Measurements from ENCODE around the gene RAVER2.
"Not testable (repeated sequence)": the region's sequence is repeated elsewhere in the genome, so short reads cannot be mapped to it uniquely, and the experiment has no call there.

The RAVER2 gene

DNA sequence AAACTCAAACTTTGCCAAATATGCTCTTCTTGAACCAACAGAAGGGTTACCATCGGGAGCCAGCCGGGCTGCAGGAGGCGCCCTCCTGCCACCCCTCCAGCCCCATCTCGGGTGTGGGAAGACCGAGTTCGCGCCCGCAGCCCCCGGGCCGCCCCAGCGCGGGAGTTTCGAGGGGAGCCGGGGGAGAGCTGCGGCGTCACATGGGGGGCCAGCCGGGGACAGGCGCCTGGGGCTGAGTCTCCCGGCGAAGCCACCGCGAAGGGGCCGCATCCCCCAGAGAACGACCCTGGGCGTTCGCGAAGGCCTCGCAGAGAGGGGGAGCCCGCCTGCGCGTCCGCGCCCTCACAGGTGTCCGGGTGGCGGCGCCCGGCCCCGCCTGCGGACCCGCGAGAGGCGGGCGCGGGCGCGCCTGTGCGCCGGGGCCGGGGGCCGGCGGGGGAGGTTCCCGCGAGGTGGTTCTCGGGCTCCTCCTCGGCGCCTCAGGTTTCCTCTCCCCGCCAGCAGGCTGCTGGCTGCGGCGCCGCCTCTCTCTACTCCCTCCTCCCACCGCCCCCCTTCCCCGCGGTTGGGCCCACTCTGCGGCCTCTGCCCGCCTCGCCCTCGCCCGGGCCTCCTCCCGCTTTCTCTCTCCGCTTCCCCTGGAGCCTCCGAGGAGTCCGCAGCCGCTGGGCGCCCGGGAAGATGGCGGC is at the start of gene RAVER2:
Gene RAVER2 (plus strand): TSS at position 584 of the 689 bp plus-strand sequence. CDS start 98 bp downstream, at position 682.
- Mint-ChIP-seq H3K9me3 (no peaks in the 10 kb centered on the region), H3K4me3 (peak within 1 kb of the TSS; percentile 82), H3K4me1 (peaks cover 15% of the 10 kb centered on the region), H3K27me3 (no peaks in the 10 kb centered on the region), H3K36me3 (ENCODE audit: insufficient read depth) (peaks cover 6% of the 10 kb centered on the region), H3K27ac (ENCODE audit: low read depth) (peak within 1 kb of the TSS; percentile 71)
- DNase-seq (ENCODE audit: low spot score in 2 of 2) (peak; percentile 25 to 48), ATAC-seq (replicated peaks; ENCODE audit: extremely low read depth, poor library complexity, severe bottlenecking) (peak; percentile 81)

- Mint-ChIP-seq H3K27ac (ENCODE audit: low read depth) (no peak overlapping the region), H3K36me3 (ENCODE audit: insufficient read depth) (no peaks in the 10 kb centered on the region), H3K27me3 (peaks cover 43% of the 10 kb centered on the region), H3K4me1 (no peaks in the 10 kb centered on the region), H3K4me3 (no peak overlapping the region), H3K9me3 (no peaks in the 10 kb centered on the region)
- no peak for ATAC-seq (replicated peaks; ENCODE audit: extremely low read depth, poor library complexity, severe bottlenecking)
- DNase-seq (ENCODE audit: low spot score in 2 of 2): no peak
Observed at GRCh38 chr1:64696879-64697278, 48.0 kb upstream of the RAVER2 start.

DNA sequence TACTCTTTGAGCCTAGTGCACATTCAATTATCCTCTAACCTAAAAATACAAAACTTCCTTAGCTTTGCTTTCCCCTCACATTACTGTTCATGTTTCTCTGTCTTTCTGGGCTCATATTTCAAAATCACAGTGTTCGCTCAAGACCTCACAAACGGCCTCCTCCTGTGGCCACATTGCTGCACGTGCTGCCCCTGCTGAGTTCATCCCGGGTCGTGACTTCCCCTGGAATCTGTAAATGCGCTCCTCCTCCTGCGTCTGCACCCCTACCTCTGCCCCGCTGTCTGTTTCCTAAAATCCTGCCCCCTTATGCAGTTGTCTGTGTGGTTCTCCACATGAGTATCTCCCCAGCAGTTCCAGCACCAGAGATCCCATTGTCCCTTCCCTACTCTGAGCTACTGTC is 45.5 kb upstream of the RAVER2 start:
- Mint-ChIP-seq H3K27me3 (peaks cover 55% of the 10 kb centered on the region), H3K36me3 (ENCODE audit: insufficient read depth) (no peaks in the 10 kb centered on the region), H3K4me3 (no peak overlapping the region), H3K4me1 (no peaks in the 10 kb centered on the region), H3K27ac (ENCODE audit: low read depth) (no peak overlapping the region), H3K9me3 (no peaks in the 10 kb centered on the region)
- no peak for DNase-seq (ENCODE audit: low spot score in 2 of 2)
- no peak for ATAC-seq (replicated peaks; ENCODE audit: extremely low read depth, poor library complexity, severe bottlenecking)

DNA sequence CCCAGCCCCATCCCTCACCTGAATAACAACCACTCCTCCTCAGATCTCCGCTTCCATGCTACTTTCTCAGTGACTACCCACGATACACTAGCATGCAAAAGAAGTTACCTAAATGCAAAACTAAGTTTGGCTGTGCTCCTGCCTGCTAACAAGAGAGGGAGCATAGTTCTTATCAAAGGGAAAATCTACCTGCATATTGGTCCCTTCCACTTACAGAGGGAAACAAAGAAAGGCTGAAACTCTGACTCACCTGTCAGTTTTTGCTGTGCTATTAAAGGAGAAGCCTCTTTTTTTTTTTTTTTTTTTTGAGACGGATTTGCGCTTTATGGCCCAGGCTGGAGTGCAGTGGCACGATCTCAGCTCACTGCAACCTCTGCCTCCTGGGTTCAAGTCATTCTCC is 43.8 kb upstream of the RAVER2 start:
- peaks cover 46% of the 10 kb centered on the region for H3K27me3 Mint-ChIP-seq
- H3K4me3 Mint-ChIP-seq: no peak overlapping the region
- ATAC-seq (replicated peaks; ENCODE audit: extremely low read depth, poor library complexity, severe bottlenecking) (no peak), DNase-seq (ENCODE audit: low spot score in 2 of 2) (no peak)
- no peak overlapping the region for H3K27ac Mint-ChIP-seq (ENCODE audit: low read depth)
- no peaks in the 10 kb centered on the region for H3K36me3 Mint-ChIP-seq (ENCODE audit: insufficient read depth)
- no peaks in the 10 kb centered on the region for H3K4me1 Mint-ChIP-seq
- no peaks in the 10 kb centered on the region for H3K9me3 Mint-ChIP-seq

DNA sequence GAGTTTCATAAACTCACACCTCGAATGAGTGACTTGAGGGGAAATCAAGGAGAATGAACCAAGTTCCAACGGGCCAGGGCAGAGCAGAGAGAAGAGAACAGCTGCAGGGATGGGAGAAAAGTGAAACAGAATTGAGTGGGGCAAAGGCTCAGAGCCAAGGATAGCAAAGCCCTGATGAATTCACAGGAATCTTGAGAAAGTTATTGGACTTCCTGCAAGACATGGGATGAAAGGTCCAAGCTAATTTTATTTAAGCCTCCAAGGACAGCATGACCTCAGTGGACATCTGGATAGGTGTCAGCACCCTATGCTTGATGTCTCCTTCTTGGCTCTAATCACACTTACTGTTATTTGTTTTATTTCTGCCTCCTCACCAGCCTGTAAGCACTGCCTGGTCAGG is 43.0 kb upstream of the RAVER2 start:
- Mint-ChIP-seq H3K36me3 (ENCODE audit: insufficient read depth) (no peaks in the 10 kb centered on the region), H3K27me3 (peaks cover 44% of the 10 kb centered on the region), H3K4me1 (no peaks in the 10 kb centered on the region), H3K4me3 (no peak overlapping the region), H3K27ac (ENCODE audit: low read depth) (no peak overlapping the region), H3K9me3 (no peaks in the 10 kb centered on the region)
- ATAC-seq (replicated peaks; ENCODE audit: extremely low read depth, poor library complexity, severe bottlenecking) (no peak), DNase-seq (ENCODE audit: low spot score in 2 of 2) (no peak)

DNA sequence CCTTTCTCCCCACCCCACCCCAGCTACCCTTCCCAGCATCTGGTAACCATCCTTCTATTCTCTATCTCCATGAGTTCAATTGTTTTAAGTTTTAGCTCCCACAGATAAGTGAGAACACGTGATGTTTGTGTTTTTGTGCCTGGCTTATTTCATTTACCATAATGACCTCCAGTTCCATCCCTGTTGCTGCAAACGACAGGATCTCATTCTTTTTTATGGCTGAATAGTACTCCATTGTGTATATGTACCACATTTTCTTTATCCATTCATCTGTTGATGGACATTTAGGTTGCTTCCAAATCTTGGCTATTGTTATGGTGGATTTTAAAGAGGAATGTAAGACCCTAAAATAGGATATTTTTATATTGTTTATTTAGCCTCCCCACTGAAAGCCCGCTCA is 42.2 kb upstream of the RAVER2 start:
- ATAC-seq (replicated peaks; ENCODE audit: extremely low read depth, poor library complexity, severe bottlenecking); H3K4me1 Mint-ChIP-seq; H3K27ac Mint-ChIP-seq (ENCODE audit: low read depth); DNase-seq (ENCODE audit: low spot score in 2 of 2); H3K4me3 Mint-ChIP-seq; H3K9me3 Mint-ChIP-seq; H3K36me3 Mint-ChIP-seq (ENCODE audit: insufficient read depth): not testable (repeated sequence)
- peaks cover 44% of the 10 kb centered on the region for H3K27me3 Mint-ChIP-seq

- no peak overlapping the region for H3K4me3 Mint-ChIP-seq
- no peaks in the 10 kb centered on the region for H3K9me3 Mint-ChIP-seq
- DNase-seq (ENCODE audit: low spot score in 2 of 2) (no peak), ATAC-seq (replicated peaks; ENCODE audit: extremely low read depth, poor library complexity, severe bottlenecking) (no peak)
- no peaks in the 10 kb centered on the region for H3K4me1 Mint-ChIP-seq
- H3K36me3 Mint-ChIP-seq (ENCODE audit: insufficient read depth): no peaks in the 10 kb centered on the region
- H3K27ac Mint-ChIP-seq (ENCODE audit: low read depth): no peak overlapping the region
- H3K27me3 Mint-ChIP-seq: peaks cover 44% of the 10 kb centered on the region
Observed at GRCh38 chr1:64703600-64703999, 41.3 kb upstream of the RAVER2 start.

DNA sequence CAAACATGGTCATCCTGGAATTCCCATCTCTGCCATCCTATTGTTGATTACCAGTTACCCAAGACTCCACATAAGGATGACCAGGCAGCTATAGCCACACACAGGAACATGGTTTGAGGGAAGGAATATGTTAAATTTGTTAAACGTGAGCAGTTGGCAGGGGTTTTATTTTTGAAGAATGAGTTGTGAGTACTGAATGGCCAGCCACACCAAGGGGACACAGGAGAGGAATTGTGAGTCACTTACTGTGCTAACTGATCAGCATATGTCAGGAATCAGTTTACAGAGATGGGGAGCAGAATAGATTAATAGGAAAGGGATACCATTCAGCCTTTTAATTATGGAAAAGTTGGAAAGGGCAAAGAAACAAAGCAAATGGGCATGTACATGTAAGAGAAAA is 39.3 kb upstream of the RAVER2 start:
- no peak overlapping the region for H3K4me3 Mint-ChIP-seq
- H3K27me3 Mint-ChIP-seq: peaks cover 24% of the 10 kb centered on the region
- no peaks in the 10 kb centered on the region for H3K9me3 Mint-ChIP-seq
- H3K27ac Mint-ChIP-seq (ENCODE audit: low read depth): no peak overlapping the region
- DNase-seq (ENCODE audit: low spot score in 2 of 2) (no peak), ATAC-seq (replicated peaks; ENCODE audit: extremely low read depth, poor library complexity, severe bottlenecking) (no peak)
- H3K4me1 Mint-ChIP-seq: no peaks in the 10 kb centered on the region
- H3K36me3 Mint-ChIP-seq (ENCODE audit: insufficient read depth): no peaks in the 10 kb centered on the region

DNA sequence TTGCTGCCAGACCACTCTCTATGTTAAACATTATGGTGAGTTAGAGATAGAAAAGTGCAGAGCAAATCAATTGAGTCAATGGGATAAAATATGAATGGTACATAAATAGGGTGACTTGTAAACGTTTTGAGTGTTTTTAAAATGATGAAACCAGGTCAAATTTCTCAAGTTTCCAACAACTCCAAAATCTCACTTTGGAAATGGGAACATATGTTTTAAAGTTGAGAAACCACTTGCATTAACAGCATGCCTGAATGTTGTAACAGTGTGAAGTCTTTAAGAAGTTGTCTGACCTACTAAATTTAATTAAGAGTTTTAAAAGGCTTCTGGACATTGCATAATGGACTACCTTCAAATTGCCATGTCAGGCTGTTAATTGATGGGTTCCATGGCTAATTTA is 33.6 kb upstream of the RAVER2 start:
- H3K4me3 Mint-ChIP-seq: no peak overlapping the region
- H3K27me3 Mint-ChIP-seq: peaks cover 9% of the 10 kb centered on the region
- H3K27ac Mint-ChIP-seq (ENCODE audit: low read depth): no peak overlapping the region
- no peaks in the 10 kb centered on the region for H3K4me1 Mint-ChIP-seq
- H3K9me3 Mint-ChIP-seq: no peaks in the 10 kb centered on the region
- DNase-seq (ENCODE audit: low spot score in 2 of 2) (no peak), ATAC-seq (replicated peaks; ENCODE audit: extremely low read depth, poor library complexity, severe bottlenecking) (no peak)
- no peaks in the 10 kb centered on the region for H3K36me3 Mint-ChIP-seq (ENCODE audit: insufficient read depth)

GRCh38 chr1:64712049-64712448 is 32.8 kb upstream of the RAVER2 start:
- H3K4me1 Mint-ChIP-seq: no peaks in the 10 kb centered on the region
- H3K9me3 Mint-ChIP-seq: no peaks in the 10 kb centered on the region
- ATAC-seq (replicated peaks; ENCODE audit: extremely low read depth, poor library complexity, severe bottlenecking) (no peak), DNase-seq (ENCODE audit: low spot score in 2 of 2) (no peak)
- no peaks in the 10 kb centered on the region for H3K36me3 Mint-ChIP-seq (ENCODE audit: insufficient read depth)
- H3K27me3 Mint-ChIP-seq: peaks cover 10% of the 10 kb centered on the region
- no peak overlapping the region for H3K4me3 Mint-ChIP-seq
- no peak overlapping the region for H3K27ac Mint-ChIP-seq (ENCODE audit: low read depth)

DNA sequence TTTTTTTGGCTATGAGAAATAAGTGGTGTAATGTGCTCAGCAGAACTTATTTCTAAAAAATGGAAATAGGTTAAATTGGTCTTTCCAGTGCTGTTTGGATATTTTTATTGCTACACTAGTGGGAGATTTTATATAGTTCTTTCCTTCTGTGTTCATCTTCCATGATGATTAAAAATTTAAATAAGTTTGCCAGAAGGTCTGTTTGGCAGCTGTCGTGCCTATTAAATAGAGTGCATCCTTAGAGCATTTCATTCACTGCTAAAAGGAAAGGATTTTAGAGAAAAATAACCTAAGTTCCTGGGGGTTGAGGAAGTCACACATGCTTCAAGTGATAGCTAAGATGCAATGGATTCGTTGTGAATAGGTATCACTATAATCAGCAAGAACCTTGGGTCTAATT is 29.7 kb upstream of the RAVER2 start:
- ATAC-seq (replicated peaks; ENCODE audit: extremely low read depth, poor library complexity, severe bottlenecking) (no peak), DNase-seq (ENCODE audit: low spot score in 2 of 2) (no peak)
- H3K27ac Mint-ChIP-seq (ENCODE audit: low read depth): no peak overlapping the region
- no peaks in the 10 kb centered on the region for H3K4me1 Mint-ChIP-seq
- H3K9me3 Mint-ChIP-seq: peaks cover 8% of the 10 kb centered on the region
- no peak overlapping the region for H3K4me3 Mint-ChIP-seq
- H3K36me3 Mint-ChIP-seq (ENCODE audit: insufficient read depth): no peaks in the 10 kb centered on the region
- H3K27me3 Mint-ChIP-seq: peaks cover 35% of the 10 kb centered on the region

DNA sequence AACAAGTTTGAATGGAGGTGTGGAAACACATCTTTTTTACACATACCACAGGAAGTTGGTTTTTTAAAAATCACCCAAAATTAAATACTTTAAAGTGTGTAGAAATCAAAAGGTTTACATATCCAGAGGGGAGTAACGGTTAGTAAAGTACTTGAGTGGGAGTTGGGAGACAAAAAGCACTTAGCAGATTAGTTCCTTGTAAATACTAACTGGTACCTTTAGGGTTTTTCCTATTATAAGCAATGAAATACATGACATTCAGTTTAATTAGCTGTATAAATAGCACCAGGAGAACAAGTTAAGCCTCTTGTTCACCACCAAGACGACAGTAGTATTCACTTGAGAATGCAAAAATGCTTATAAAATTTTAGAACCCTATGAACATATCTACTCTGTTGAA is 23.7 kb upstream of the RAVER2 start:
- Mint-ChIP-seq H3K4me1 (no peaks in the 10 kb centered on the region), H3K27ac (ENCODE audit: low read depth) (no peak overlapping the region), H3K36me3 (ENCODE audit: insufficient read depth) (no peaks in the 10 kb centered on the region), H3K9me3 (peaks cover 8% of the 10 kb centered on the region), H3K4me3 (no peak overlapping the region), H3K27me3 (peaks cover 85% of the 10 kb centered on the region)
- no peak for ATAC-seq (replicated peaks; ENCODE audit: extremely low read depth, poor library complexity, severe bottlenecking)
- no peak for DNase-seq (ENCODE audit: low spot score in 2 of 2)

- DNase-seq (ENCODE audit: low spot score in 2 of 2) (no peak), ATAC-seq (replicated peaks; ENCODE audit: extremely low read depth, poor library complexity, severe bottlenecking) (no peak)
- no peak overlapping the region for H3K4me3 Mint-ChIP-seq
- H3K27ac Mint-ChIP-seq (ENCODE audit: low read depth): no peak overlapping the region
- H3K36me3 Mint-ChIP-seq (ENCODE audit: insufficient read depth): no peaks in the 10 kb centered on the region
- H3K9me3 Mint-ChIP-seq: peaks cover 8% of the 10 kb centered on the region
- no peaks in the 10 kb centered on the region for H3K4me1 Mint-ChIP-seq
- H3K27me3 Mint-ChIP-seq: peaks cover 85% of the 10 kb centered on the region
Observed at GRCh38 chr1:64721576-64722145, 23.2 kb upstream of the RAVER2 start.

Measured in central memory CD8-positive, alpha-beta T cell (primary cell).